Tongue (tissue), 2 donors: Measurements from ENCODE around the gene ST3GAL3. TPM values are rescaled to one million over a fixed set of nuclear protein-coding genes. Genes with fewer than 3 reads are reported as not detected.

ENCODE experiments used
- DNase-seq: peaks from one replicate; pipeline ENCODE4 v3.0.0-alpha.2; 2015
- total RNA-seq: library from RNA; depleted of rRNA; stranded (reverse); fragments of >200 nt; gene quantifications from one replicate; pipeline ENCODE4 v1.2.3, GENCODE V29; 2014

ST3GAL3 gene
- total RNA-seq, 1 donor from 2014 or later = 26.0 TPM

- peak; percentile 68 for DNase-seq
These were observed 79.6 kb downstream of the ST3GAL3 start for GRCh38 chr1:43786960-43787359.

GRCh38 chr1:43789604-43790550 is 82.5 kb downstream of the ST3GAL3 start:
- DNase-seq = no peak

GRCh38 chr1:43791243-43791642 is 83.9 kb downstream of the ST3GAL3 start:
- DNase-seq = no peak

- DNase-seq = peak; percentile 48
These were observed 88.8 kb downstream of the ST3GAL3 start for GRCh38 chr1:43796111-43796581.

GRCh38 chr1:43797891-43798290 is 90.6 kb downstream of the ST3GAL3 start:
- DNase-seq = no peak

- no peak for DNase-seq
These were observed 92.6 kb downstream of the ST3GAL3 start for GRCh38 chr1:43799656-43800635.

GRCh38 chr1:43800771-43801170 is 93.4 kb downstream of the ST3GAL3 start:
- no peak for DNase-seq

GRCh38 chr1:43801203-43801602 is 93.9 kb downstream of the ST3GAL3 start:
- DNase-seq = no peak

GRCh38 chr1:43802356-43802980 is 95.1 kb downstream of the ST3GAL3 start:
- no peak for DNase-seq

GRCh38 chr1:43803105-43803504 is 95.8 kb downstream of the ST3GAL3 start:
- DNase-seq = no peak

- DNase-seq = no peak
These were observed 96.3 kb downstream of the ST3GAL3 start for GRCh38 chr1:43803646-43804045.

GRCh38 chr1:43804569-43804968 is 97.2 kb downstream of the ST3GAL3 start:
- DNase-seq = no peak

- no peak for DNase-seq
These were observed 98.0 kb downstream of the ST3GAL3 start for GRCh38 chr1:43805340-43805739.

GRCh38 chr1:43806183-43806582 is 98.8 kb downstream of the ST3GAL3 start:
- DNase-seq = no peak

GRCh38 chr1:43809097-43809673 is 101.8 kb downstream of the ST3GAL3 start:
- no peak for DNase-seq

- no peak for DNase-seq
These were observed 105.2 kb downstream of the ST3GAL3 start for GRCh38 chr1:43812579-43812978.

- DNase-seq = no peak
These were observed 107.1 kb downstream of the ST3GAL3 start for GRCh38 chr1:43814401-43814800.

- DNase-seq = no peak
These were observed 110.1 kb downstream of the ST3GAL3 start for GRCh38 chr1:43817304-43817939.

GRCh38 chr1:43818691-43819090 is 111.4 kb downstream of the ST3GAL3 start:
- DNase-seq = no peak

GRCh38 chr1:43819357-43819756 is 112.0 kb downstream of the ST3GAL3 start:
- DNase-seq = no peak

GRCh38 chr1:43821471-43821870 is 114.1 kb downstream of the ST3GAL3 start:
- no peak for DNase-seq
